OCI-LY7 (cell line): ENCODE measurements around the gene YBX3.

Source experiments
- CTCF ChIP-seq: fragments of 200-600 bp; sonication (generic); conservative IDR thresholded peaks from 2 replicates; pipeline ENCODE4 v1.5.1; 2014; ENCODE audit warnings: mild to moderate bottlenecking, antibody characterized with exemption, low read length, moderate library complexity, mixed read lengths
- EZH2phosphoT487 ChIP-seq: fragments of 200-600 bp; sonication (generic); IDR thresholded peaks from 2 replicates; pipeline ENCODE4 v1.6.1; 2018; ENCODE audit warnings: low read depth, borderline replicate concordance, mild to moderate bottlenecking, mixed run types, antibody characterized with exemption, low read length, moderate library complexity, mixed read lengths

GRCh38 chr12:10672231-10672868 is 50.8 kb downstream of the YBX3 start:
- TF ChIP-seq CTCF (no peak), EZH2phosphoT487 (no peak)
